CD4-positive, alpha-beta memory T cell (primary cell): Measurements from ENCODE around the gene GCG. TPM values are rescaled to one million over a fixed set of nuclear protein-coding genes. Genes with fewer than 3 reads are reported as not detected.

ENCODE experiments used
- CTCF ChIA-PET: fragments of 350-600 bp; sonication (Branson Sonifier 250); formaldehyde crosslinking; loops from one replicate; lab custom pipeline; 2021; ENCODE audit warnings: inconsistent platforms; ENCODE audit not compliant: partially characterized antibody; lab: Charles Lee
- POLR2A ChIA-PET: fragments of 350-600 bp; sonication (Branson Sonifier 250); formaldehyde crosslinking; loops from one replicate; lab custom pipeline; 2021; ENCODE audit not compliant: partially characterized antibody; lab: Charles Lee
- DNase-seq, 5 donors: peaks; one replicate each; pipeline versions ENCODE4 v3.0.0 to v3.0.0-alpha.2; 2020 to 2022; ENCODE audit warnings: mixed read lengths in 1 of 5
- H3K27ac ChIP-seq: one replicate; pipeline ENCODE4 v1.7.0; 2013; ENCODE audit warnings: low read depth, low read length
- H3K27me3 ChIP-seq: 2 replicates; pipeline ENCODE4 v1.7.0; 2013; ENCODE audit warnings: mild to moderate bottlenecking, low read length, moderate library complexity; ENCODE audit not compliant: insufficient read depth
- H3K36me3 ChIP-seq: 2 replicates; pipeline ENCODE4 v1.7.0; 2013; ENCODE audit warnings: mild to moderate bottlenecking, low read length, moderate library complexity; ENCODE audit not compliant: insufficient read depth
- H3K4me1 ChIP-seq: 2 replicates; pipeline ENCODE4 v1.7.0; 2013; ENCODE audit warnings: mild to moderate bottlenecking, low read length, moderate library complexity; ENCODE audit not compliant: insufficient read depth
- H3K4me3 ChIP-seq, 2 donors: one replicate each; pipeline ENCODE4 v1.7.0; 2013; ENCODE audit warnings: low read length in 2 of 2, mild to moderate bottlenecking in 1 of 2
- H3K9me3 ChIP-seq, 2 donors: one replicate each; pipeline ENCODE4 v1.7.0; 2013; ENCODE audit warnings: low read length in 2 of 2, control low read depth in 1 of 2; ENCODE audit not compliant: control insufficient read depth in 1 of 2
- H3K27ac Mint-ChIP-seq, 7 donors: one replicate each; pipeline ENCODE4 v1.8.0; 2020 to 2021; ENCODE audit warnings: mixed read lengths in 7 of 7, mild to moderate bottlenecking in 6 of 7, inconsistent platforms in 3 of 7, moderate library complexity in 3 of 7
- H3K27me3 Mint-ChIP-seq, 2 donors: one replicate each; pipeline ENCODE4 v1.8.0; 2020 to 2021; ENCODE audit warnings: mixed read lengths in 2 of 2
- H3K36me3 Mint-ChIP-seq, 2 donors: one replicate each; pipeline ENCODE4 v1.8.0; 2020 to 2021; ENCODE audit warnings: mixed read lengths in 2 of 2, inconsistent platforms in 1 of 2, mild to moderate bottlenecking in 1 of 2
- H3K4me1 Mint-ChIP-seq, 4 donors: one replicate each; pipeline ENCODE4 v1.8.0; 2020 to 2021; ENCODE audit warnings: mixed read lengths in 4 of 4, mild to moderate bottlenecking in 1 of 4
- H3K4me3 Mint-ChIP-seq, 8 donors: one replicate each; pipeline ENCODE4 v1.8.0; 2020 to 2021; ENCODE audit warnings: mixed read lengths in 8 of 8, mild to moderate bottlenecking in 7 of 8, moderate library complexity in 6 of 8, inconsistent platforms in 3 of 8
- H3K9me3 Mint-ChIP-seq, 8 donors: one replicate each; pipeline ENCODE4 v1.8.0; 2020 to 2021; ENCODE audit warnings: mixed read lengths in 8 of 8, mild to moderate bottlenecking in 5 of 8, inconsistent platforms in 3 of 8, moderate library complexity in 1 of 8
- intact Hi-C: fragments of 100-400 bp; cut with micrococcal nuclease; formaldehyde crosslinking; loops from one replicate; pipeline ENCODE4 v1.15.1; 2023
- polyA plus RNA-seq, 2 donors: library from polyadenylated mRNA; unstranded; fragments of 300-500 nt; fragmentation: Illumina TruSeq; gene quantifications; one replicate each; pipeline ENCODE4 v1.2.3, GENCODE V29; 2021
- total RNA-seq, 2 experiments: library from RNA; stranded (reverse); gene quantifications; one replicate each; pipeline ENCODE4 v1.2.3, GENCODE V29; 2021

Gene GCG
- total and polyA plus RNA-seq, 4 experiments from 2014 or later, result not detected

- Histone ChIP-seq H3K36me3 (no peaks in the 10 kb centered on the region), H3K27ac (no peak overlapping the region), H3K4me3 (no peak overlapping the region), H3K9me3 (no peaks in the 10 kb centered on the region), H3K27me3 (no peaks in the 10 kb centered on the region), H3K4me1 (peaks cover 6% of the 10 kb centered on the region)
- intact Hi-C loops, result loop anchor here (1.0 kb wide), 1 partner anchor 145 kb away; no protein-coding TSS in a partner anchor
- no peak overlapping the region for H3K27ac Mint-ChIP-seq
- H3K4me1 Mint-ChIP-seq, result peaks cover 0 to 5% (median 3%) of the 10 kb centered on the region in 4 donors
- H3K9me3 Mint-ChIP-seq, result no peaks in the 10 kb centered on the region
- ChIA-PET POLR2A (no interaction called here), CTCF (interaction anchor here (0.5 to 3.9 kb wide), 23 partner anchors 8 to 567 kb away, joined by 3 to 32 read pairs (median 4); partner anchors contain the start of gene FAP)
- H3K36me3 Mint-ChIP-seq, result no peaks in the 10 kb centered on the region
- peak overlapping the region in 5 of 8 donors; percentile 7 to 72 (median 35) for H3K4me3 Mint-ChIP-seq
- H3K27me3 Mint-ChIP-seq, result peaks cover 14 to 16% of the 10 kb centered on the region in 2 donors
- peak in 4 of 5 donors; percentile 55 to 58 (median 57) for DNase-seq
Observed at GRCh38 chr2:162153608-162154224, 1.7 kb upstream of the GCG start.

- Mint-ChIP-seq H3K4me1 (peaks cover 0 to 5% (median 3%) of the 10 kb centered on the region in 4 donors), H3K27ac (no peak overlapping the region), H3K9me3 (no peaks in the 10 kb centered on the region), H3K27me3 (peaks cover 22 to 29% of the 10 kb centered on the region in 2 donors), H3K4me3 (no peak overlapping the region), H3K36me3 (no peaks in the 10 kb centered on the region)
- no peaks in the 10 kb centered on the region for H3K27me3 ChIP-seq
- no peak overlapping the region for H3K4me3 ChIP-seq
- no peaks in the 10 kb centered on the region for H3K36me3 ChIP-seq
- no peak for DNase-seq
- ChIA-PET POLR2A (no interaction called here), CTCF (interaction anchor here (1.6 to 2.9 kb wide), 2 partner anchors 9 to 149 kb away, joined by 3 to 14 read pairs; no protein-coding TSS in a partner anchor)
- intact Hi-C loops, result no loop called here
- no peak overlapping the region for H3K27ac ChIP-seq
- H3K9me3 ChIP-seq, result no peaks in the 10 kb centered on the region
- peaks cover 6% of the 10 kb centered on the region for H3K4me1 ChIP-seq
Observed at GRCh38 chr2:162149940-162150339, 2.1 kb downstream of the GCG start.

- H3K27me3 ChIP-seq, result no peaks in the 10 kb centered on the region
- POLR2A ChIA-PET, result no interaction called here
- H3K4me3 ChIP-seq, result no peak overlapping the region
- H3K27ac ChIP-seq, result no peak overlapping the region
- Mint-ChIP-seq H3K4me1 (peaks cover 0 to 5% (median 3%) of the 10 kb centered on the region in 4 donors), H3K4me3 (no peak overlapping the region), H3K27me3 (peaks cover 19 to 29% of the 10 kb centered on the region in 2 donors), H3K27ac (no peak overlapping the region), H3K9me3 (no peaks in the 10 kb centered on the region), H3K36me3 (no peaks in the 10 kb centered on the region)
- peaks cover 6% of the 10 kb centered on the region for H3K4me1 ChIP-seq
- no peak for DNase-seq
- CTCF ChIA-PET, result interaction anchor here (2.9 kb wide), 1 partner anchor 150 kb away, joined by 14 read pairs; no protein-coding TSS in a partner anchor
- no peaks in the 10 kb centered on the region for H3K9me3 ChIP-seq
- no peaks in the 10 kb centered on the region for H3K36me3 ChIP-seq
- intact Hi-C loops, result no loop called here
Observed at GRCh38 chr2:162149466-162149865, 2.6 kb downstream of the GCG start.

- ChIA-PET POLR2A (no interaction called here), CTCF (interaction anchor here (2.9 kb wide), 1 partner anchor 150 kb away, joined by 14 read pairs; no protein-coding TSS in a partner anchor)
- H3K36me3 Mint-ChIP-seq, result no peaks in the 10 kb centered on the region
- H3K4me3 Mint-ChIP-seq, result no peak overlapping the region
- Histone ChIP-seq H3K4me1 (peaks cover 3% of the 10 kb centered on the region), H3K27ac (no peak overlapping the region), H3K36me3 (no peaks in the 10 kb centered on the region), H3K4me3 (no peak overlapping the region), H3K9me3 (no peaks in the 10 kb centered on the region), H3K27me3 (peaks cover 3% of the 10 kb centered on the region)
- H3K27ac Mint-ChIP-seq, result no peak overlapping the region
- DNase-seq, result no peak
- H3K4me1 Mint-ChIP-seq, result peaks cover 0 to 4% (median 3%) of the 10 kb centered on the region in 4 donors
- intact Hi-C loops, result no loop called here
- no peaks in the 10 kb centered on the region for H3K9me3 Mint-ChIP-seq
- H3K27me3 Mint-ChIP-seq, result peaks cover 19 to 28% of the 10 kb centered on the region in 2 donors
Observed at GRCh38 chr2:162148956-162149355, 3.1 kb downstream of the GCG start.

GRCh38 chr2:162143969-162144368 lies 8.1 kb downstream of the GCG start:
- H3K27ac ChIP-seq, result no peak overlapping the region
- POLR2A ChIA-PET, result no interaction called here
- no peak overlapping the region for H3K4me3 ChIP-seq
- H3K4me3 Mint-ChIP-seq, result no peak overlapping the region
- no peaks in the 10 kb centered on the region for H3K4me1 ChIP-seq
- peaks cover 4% of the 10 kb centered on the region for H3K27me3 ChIP-seq
- no peaks in the 10 kb centered on the region for H3K9me3 Mint-ChIP-seq
- peaks cover 22 to 24% of the 10 kb centered on the region in 2 donors for H3K27me3 Mint-ChIP-seq
- no peaks in the 10 kb centered on the region for H3K36me3 Mint-ChIP-seq
- no peak overlapping the region for H3K27ac Mint-ChIP-seq
- intact Hi-C loops, result no loop called here
- H3K9me3 ChIP-seq, result no peaks in the 10 kb centered on the region
- no peaks in the 10 kb centered on the region for H3K36me3 ChIP-seq
- CTCF ChIA-PET, result interaction anchor here (1.6 to 1.8 kb wide), 2 partner anchors 9 to 18 kb away, joined by 4 to 13 read pairs; no protein-coding TSS in a partner anchor
- no peaks in the 10 kb centered on the region for H3K4me1 Mint-ChIP-seq
- DNase-seq, result no peak

GRCh38 chr2:162138310-162138709 lies 13.7 kb downstream of the GCG start:
- H3K9me3 ChIP-seq, result no peaks in the 10 kb centered on the region
- Mint-ChIP-seq H3K9me3 (no peaks in the 10 kb centered on the region), H3K36me3 (no peaks in the 10 kb centered on the region), H3K27ac (no peak overlapping the region), H3K27me3 (peaks cover 11 to 22% of the 10 kb centered on the region in 2 donors), H3K4me1 (no peaks in the 10 kb centered on the region), H3K4me3 (no peak overlapping the region)
- H3K4me3 ChIP-seq, result no peak overlapping the region
- ChIA-PET POLR2A (no interaction called here), CTCF (no interaction called here)
- no peak overlapping the region for H3K27ac ChIP-seq
- peaks cover 4% of the 10 kb centered on the region for H3K27me3 ChIP-seq
- intact Hi-C loops, result no loop called here
- no peaks in the 10 kb centered on the region for H3K36me3 ChIP-seq
- H3K4me1 ChIP-seq, result no peaks in the 10 kb centered on the region
- DNase-seq, result no peak

GRCh38 chr2:162127422-162127821 lies 24.6 kb downstream of the GCG start:
- Histone ChIP-seq H3K4me3 (no peak overlapping the region), H3K27ac (no peak overlapping the region), H3K9me3 (no peaks in the 10 kb centered on the region), H3K36me3 (no peaks in the 10 kb centered on the region), H3K4me1 (peaks cover 6% of the 10 kb centered on the region), H3K27me3 (no peaks in the 10 kb centered on the region)
- Mint-ChIP-seq H3K9me3 (no peaks in the 10 kb centered on the region), H3K36me3 (no peaks in the 10 kb centered on the region), H3K27ac (no peak overlapping the region), H3K4me1 (peaks cover 11 to 16% (median 14%) of the 10 kb centered on the region in 4 donors), H3K27me3 (no peaks in the 10 kb centered on the region), H3K4me3 (no peak overlapping the region)
- POLR2A ChIA-PET, result no interaction called here
- DNase-seq, result no peak
- intact Hi-C loops, result no loop called here
- CTCF ChIA-PET, result interaction anchor here (4.0 to 4.6 kb wide), 3 partner anchors 123 to 540 kb away, joined by 40 to 60 read pairs (median 54); no protein-coding TSS in a partner anchor
